Heart left ventricle (tissue), 13 donors: Measurements from ENCODE around the gene TRIM27.

ENCODE experiments used
- POLR2A ChIP-seq, 2 donors: fragments of 450-650 bp; IDR thresholded peaks; one replicate each; pipeline ENCODE4 v1.6.1; 2017; ENCODE audit warnings: antibody characterized with exemption in 2 of 2, mild to moderate bottlenecking in 2 of 2, moderate library complexity in 2 of 2
- TF ChIP-seq, protein P1 (sequence below), 12 donors: fragments of 200-600 bp; sonication (generic) in 4 of 12; IDR thresholded peaks; one replicate each; pipeline versions ENCODE4 v1.5.0 to v1.8.0; 2018 to 2022; ENCODE audit warnings: antibody characterized with exemption in 12 of 12, mild to moderate bottlenecking in 5 of 12
- donor health status: ischemic (EF 13 %, LVEDD 7.1; RV severe dilation, severe dysfunction).
- donor health status: DM: no; HTN: yes; CAD: no.
- donor health status: DM: no; HTN: no; CAD: no.
- donor health status: ischemic (EF 25% LVEDD 6.9; RV normal size, moderate dysfunction).
- donor health status: ischemic (EF 25% LVEDD 5.7; RV mildly dilated, moderate dysfunction).
- donor health status: ischemic (EF 35%, LVEDD 5.7; RV mildly dilated, moderate dysfunction).
- donor health status: nonischemic (EF 11% LVEDD 7.7; RV severe dilation, severe dysfunction).
- donor health status: DM: yes; HTN: yes; CAD: no.
- donor health status: PGD.
- donor health status: ischemic (EF 29% LVEDD 5.4; RV normal size, mild dysfunction).
- donor health status: nonischemic (EF 23%, LVEDD 6.1; RV moderate dilation, normal function).

DNA sequence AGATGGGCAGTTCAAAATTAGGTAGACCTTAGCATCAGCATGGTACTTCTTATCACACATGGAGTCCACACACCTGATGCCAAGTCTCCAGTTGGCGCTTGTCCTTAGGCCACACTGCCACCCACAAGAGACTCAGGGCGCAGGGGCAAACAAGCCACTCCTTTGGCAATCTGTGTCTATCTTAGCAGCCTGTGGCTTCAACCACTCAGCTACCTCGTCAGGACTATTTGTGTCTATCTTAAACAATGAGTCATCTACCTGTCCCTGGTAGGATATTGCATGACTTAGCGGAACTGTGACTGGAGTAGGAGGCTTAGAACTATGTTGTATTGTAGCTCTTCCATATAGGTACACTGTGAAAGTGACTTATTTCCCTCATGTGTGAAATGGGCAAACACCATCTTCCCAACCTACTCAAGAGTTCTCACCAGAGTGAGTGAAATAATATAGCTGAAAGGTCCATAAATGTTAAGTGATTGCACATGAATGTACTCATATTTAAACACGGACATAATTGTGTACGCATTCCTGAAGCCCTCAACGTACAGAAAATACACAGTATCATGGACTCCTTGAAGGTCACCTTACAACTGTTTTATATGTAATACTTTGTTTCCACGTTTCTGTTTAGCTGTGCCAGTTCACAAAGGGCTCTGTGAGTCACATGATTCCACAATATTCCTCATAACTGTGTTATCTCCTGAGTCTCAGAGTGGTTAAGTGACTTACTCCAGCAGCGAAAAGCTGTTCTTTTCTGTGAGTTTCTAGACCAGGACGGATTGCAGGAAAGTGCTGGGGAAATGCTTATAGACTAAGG lies 1.6 kb downstream of the TRIM27 start:
- TF ChIP-seq, protein P1, sequence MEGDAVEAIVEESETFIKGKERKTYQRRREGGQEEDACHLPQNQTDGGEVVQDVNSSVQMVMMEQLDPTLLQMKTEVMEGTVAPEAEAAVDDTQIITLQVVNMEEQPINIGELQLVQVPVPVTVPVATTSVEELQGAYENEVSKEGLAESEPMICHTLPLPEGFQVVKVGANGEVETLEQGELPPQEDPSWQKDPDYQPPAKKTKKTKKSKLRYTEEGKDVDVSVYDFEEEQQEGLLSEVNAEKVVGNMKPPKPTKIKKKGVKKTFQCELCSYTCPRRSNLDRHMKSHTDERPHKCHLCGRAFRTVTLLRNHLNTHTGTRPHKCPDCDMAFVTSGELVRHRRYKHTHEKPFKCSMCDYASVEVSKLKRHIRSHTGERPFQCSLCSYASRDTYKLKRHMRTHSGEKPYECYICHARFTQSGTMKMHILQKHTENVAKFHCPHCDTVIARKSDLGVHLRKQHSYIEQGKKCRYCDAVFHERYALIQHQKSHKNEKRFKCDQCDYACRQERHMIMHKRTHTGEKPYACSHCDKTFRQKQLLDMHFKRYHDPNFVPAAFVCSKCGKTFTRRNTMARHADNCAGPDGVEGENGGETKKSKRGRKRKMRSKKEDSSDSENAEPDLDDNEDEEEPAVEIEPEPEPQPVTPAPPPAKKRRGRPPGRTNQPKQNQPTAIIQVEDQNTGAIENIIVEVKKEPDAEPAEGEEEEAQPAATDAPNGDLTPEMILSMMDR (IDR thresholded peaks at IDR 0.05), result no peak
- TF ChIP-seq POLR2A (IDR thresholded peaks at IDR 0.05), result no peak
